ENCODE measurements around the gene OR13C4. TPM values are rescaled to one million over a fixed set of nuclear protein-coding genes. Genes with fewer than 3 reads are reported as not detected.

Gene OR13C4
- total RNA-seq (2022; extraction: Qiagen RNA extraction; ENCODE audit: low read depth): not detected in 5 replicates

DNA sequence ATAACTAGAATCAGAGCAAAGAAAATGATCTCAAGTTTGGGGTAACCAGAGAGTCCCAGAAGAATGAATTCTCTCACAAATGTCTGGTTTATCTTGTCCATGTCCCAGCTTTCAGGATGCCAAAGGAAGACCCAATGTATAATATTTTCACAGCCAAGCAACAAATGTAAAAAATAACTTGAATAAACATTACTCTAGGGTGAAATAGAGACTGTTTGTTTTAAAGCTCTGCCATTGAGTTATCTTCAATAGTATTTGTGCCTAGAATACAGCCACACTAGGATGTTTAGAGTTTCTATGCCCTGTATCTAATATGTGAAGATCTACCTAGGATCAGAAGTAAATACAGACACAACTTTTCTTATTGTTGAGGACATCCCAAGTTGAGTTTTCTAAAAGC is at the start of gene OR13C4:
OR13C4 (minus strand) TSS at position 101 of the 400 bp plus-strand sequence; CDS start at position 101, 0 bp downstream.

DNA sequence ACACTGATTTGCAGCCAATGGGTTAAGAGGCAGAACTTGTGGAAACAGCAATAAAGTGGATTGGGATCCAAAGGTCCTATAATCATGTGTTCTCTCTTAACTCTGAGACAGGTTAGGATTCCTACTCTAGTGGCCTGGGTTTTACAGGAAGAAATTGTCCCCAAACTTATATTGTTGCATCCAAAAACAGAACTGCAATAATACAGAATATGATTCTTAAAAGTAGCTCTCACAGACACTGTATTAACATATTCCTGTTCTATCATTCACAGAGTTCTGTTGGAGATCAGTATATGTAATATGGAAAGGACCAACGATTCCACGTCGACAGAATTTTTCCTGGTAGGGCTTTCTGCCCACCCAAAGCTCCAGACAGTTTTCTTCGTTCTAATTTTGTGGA is 41.9 kb upstream of the OR13C4 start, which contains the start of gene OR13C8:
OR13C8 (plus strand) TSS at position 301 of the 400 bp plus-strand sequence; CDS start at position 301, 0 bp downstream.

DNA sequence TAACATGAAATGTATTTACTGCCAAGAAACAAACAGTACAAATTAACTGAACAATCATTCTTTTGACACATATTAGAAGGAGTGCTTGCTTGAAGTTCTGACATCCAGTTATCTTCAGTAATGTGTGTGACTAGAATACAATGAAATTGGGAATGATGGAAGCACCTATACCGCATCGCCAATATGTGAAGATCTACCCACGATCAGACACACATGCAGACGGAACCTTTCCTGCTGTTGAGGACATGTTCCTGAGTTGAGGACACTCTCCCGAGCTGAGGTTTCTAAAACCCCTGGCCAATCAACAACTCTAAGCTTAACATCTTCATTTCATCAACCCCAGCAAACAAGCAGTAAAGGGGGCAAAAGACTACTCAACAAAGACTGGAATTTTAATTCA is 9.7 kb upstream of the OR13C4 start, which contains the start of gene OR13C3:
OR13C3 (minus strand) TSS at position 101 of the 400 bp plus-strand sequence. CDS start 133 bp downstream, outside the sequence.

DNA sequence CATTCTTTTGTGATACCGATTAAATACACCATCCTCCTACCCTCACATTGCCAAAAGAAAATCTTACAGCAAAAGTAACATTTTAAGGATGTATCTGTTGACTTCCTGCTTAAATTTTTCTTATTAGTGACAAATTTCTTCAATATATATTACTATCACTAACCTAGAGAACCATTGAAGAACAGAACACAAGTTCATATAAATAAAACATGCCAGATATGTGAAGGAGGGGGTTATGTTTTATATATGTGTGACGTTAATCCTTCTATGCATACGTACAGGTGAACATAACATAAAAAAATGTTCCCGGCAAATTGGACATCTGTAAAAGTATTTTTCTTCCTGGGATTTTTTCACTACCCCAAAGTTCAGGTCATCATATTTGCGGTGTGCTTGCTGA is 23.0 kb downstream of the OR13C4 start, which contains the start of gene OR13F1:
OR13F1 (plus strand) TSS at position 301 of the 400 bp plus-strand sequence; CDS start at position 301, 0 bp downstream.

Other genes with a start within 250 kb of the OR13C4 start
- not detected in 5 replicates for gene OR13F1, start 22.9 kb downstream of the OR13C4 start, total RNA-seq (2022; extraction: Qiagen RNA extraction; ENCODE audit: low read depth)
- gene OR13C3, start 9.6 kb upstream of the OR13C4 start, total RNA-seq (2022; extraction: Qiagen RNA extraction; ENCODE audit: low read depth): not detected in 5 replicates
- not detected in 5 replicates for gene OR13C8, start 42.0 kb upstream of the OR13C4 start, total RNA-seq (2022; extraction: Qiagen RNA extraction; ENCODE audit: low read depth)
- not detected in 5 replicates for gene OR13C5, start 72.2 kb upstream of the OR13C4 start, total RNA-seq (2022; extraction: Qiagen RNA extraction; ENCODE audit: low read depth)
- gene OR13C2, start 78.4 kb upstream of the OR13C4 start, total RNA-seq (2022; extraction: Qiagen RNA extraction; ENCODE audit: low read depth): not detected in 5 replicates
- gene OR13C9, start 91.0 kb upstream of the OR13C4 start, total RNA-seq (2022; extraction: Qiagen RNA extraction; ENCODE audit: low read depth): not detected in 5 replicates
- gene OR13D1, start 167.3 kb upstream of the OR13C4 start, total RNA-seq (2022; extraction: Qiagen RNA extraction; ENCODE audit: low read depth): not detected in 5 replicates
- 10.2 to 15.7 TPM (median 13.9 TPM) in 5 replicates for gene NIPSNAP3A, start 220.5 kb upstream of the OR13C4 start, total RNA-seq (2022; extraction: Qiagen RNA extraction; ENCODE audit: low read depth)
- gene NIPSNAP3B, start 236.9 kb upstream of the OR13C4 start, total RNA-seq (2022; extraction: Qiagen RNA extraction; ENCODE audit: low read depth): 0.48 to 0.73 TPM (median 0.59 TPM) in 5 replicates